DMS153 treated with DMSO at 0.1 percent for 48 hours (cell line): ENCODE data around the gene TMEM91.

Experiments used
- DNase-seq: peaks from one replicate; lab custom pipeline; 2025; ENCODE audit not compliant: unreplicated experiment; lab: John Stamatoyannopoulos, UW

TMEM91 gene

DNA sequence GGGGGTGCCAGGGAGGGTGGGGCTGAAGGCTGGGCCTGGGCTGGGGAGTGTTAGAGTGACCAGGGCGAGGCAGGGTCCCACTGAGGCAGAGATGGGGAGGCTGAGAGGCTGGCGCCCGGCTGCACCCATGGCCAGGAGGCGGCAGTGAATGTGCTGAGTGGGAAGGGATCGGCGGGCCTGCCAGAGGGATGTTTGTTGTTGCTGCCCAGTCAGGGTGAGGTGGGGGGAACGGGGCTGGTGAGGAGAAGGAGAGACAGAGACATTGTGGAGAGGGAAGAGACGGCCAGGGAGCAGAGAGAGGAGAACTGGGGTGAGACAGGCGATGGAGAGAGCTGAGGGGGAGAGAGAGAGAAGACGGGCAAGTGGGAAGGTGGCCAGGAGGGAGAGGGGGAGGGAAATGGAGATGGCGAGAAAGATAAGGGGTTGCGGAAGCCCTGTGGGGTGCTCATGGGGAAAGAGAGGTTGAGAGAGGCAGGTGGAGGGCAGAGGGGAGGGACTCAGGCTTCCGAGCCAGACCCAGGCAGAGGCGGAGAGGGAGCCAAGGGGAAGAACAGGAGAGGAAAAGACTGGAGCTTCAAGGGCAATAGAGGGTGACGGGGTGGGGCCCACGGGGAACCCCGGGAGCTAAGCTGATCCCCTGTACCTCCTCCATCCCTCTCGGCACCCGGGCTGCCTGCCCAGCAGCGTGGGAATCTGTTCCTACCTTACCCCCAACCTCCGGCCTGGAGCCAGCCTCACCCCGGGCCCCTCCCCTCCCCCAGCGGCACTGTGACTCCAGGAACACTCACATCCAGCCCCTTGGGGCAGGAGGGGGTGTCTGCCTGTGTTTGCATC, 51.5 kb downstream of the TMEM91 start:
- DNase-seq, result peak; percentile 38

DNA sequence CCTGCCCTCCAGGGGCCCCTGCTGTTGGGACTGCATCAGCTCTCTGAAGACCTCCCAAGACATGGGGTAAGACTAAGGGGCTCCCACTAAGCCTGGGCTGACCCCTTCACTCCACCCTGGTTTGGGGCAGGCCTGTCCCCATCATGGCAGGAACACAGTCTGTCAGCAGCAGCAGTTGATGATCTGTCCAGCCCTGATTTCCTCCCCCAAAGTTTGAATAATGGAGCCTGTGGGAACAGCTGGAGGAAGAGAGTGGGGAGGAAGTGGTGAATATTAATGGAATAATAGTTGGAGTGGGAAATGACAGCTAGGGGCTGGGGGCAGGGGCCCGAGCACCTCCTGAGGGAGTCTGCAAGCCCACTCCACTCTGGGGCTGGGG, 52.1 kb downstream of the TMEM91 start:
- no peak for DNase-seq

DNA sequence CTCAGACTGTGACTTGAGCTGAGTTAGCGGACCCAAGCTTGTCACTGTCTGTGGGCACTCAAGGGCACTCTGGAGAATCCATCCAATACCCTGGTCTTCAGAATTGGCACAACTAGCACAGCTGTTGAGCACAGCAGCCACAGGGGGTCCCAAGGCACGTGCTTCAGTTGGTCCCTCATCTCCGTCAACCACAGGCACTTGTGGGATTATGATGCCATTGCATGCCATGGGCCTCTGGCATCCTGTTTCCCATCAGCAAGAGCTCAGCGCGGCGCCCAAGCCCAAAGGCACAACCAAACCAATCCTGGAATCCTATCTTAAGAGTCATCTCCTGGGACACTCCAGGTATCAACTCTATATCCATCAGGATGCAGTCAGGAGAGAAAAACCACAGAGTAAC, 54.6 kb downstream of the TMEM91 start:
- DNase-seq, result no peak

DNA sequence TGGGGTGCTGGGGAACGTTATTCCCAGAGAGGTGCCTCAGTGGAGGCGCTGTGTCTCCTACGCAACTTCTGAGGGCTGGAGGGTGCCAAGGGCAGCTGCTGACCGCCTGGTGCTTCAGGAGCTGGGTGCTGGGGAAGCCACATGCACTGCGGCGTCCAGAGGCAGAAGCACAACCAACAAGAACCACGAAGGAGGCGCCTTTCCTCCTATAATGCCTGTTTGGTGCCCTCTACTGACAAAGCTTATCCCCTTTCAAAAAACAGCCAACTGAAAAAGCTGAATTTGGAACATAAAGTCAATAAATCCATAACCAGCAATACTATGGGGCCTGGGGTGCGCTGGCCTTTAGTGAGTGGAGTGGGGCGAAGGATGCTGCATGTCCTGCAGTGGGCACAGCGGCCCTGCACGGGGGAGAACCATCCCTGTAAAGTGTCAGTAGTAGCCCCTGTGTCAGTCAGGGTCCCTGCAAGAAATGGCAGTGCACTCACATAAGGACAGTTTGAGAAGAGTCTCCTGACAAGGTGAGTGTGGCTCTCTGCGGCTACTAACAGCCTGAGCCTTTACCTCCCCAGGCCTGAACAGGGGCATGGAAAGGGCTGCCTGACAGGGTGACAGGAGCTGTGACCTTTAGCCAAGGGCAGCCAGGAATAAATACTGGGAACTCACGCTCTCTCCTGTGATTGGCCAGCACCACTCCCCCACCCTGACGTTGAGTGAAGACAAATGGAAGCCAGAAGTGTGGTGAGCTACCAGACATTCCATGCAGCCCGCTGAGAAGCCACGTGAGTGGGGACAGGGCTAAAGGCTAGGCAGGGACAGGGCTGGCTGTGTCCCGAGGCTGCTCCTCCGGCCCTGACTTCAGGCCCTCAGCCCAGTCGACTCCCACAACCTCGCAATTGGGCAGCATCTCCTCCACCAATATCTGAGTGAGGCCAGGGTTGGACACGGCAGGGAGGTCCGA, 55.4 kb downstream of the TMEM91 start:
- DNase-seq, result no peak

DNA sequence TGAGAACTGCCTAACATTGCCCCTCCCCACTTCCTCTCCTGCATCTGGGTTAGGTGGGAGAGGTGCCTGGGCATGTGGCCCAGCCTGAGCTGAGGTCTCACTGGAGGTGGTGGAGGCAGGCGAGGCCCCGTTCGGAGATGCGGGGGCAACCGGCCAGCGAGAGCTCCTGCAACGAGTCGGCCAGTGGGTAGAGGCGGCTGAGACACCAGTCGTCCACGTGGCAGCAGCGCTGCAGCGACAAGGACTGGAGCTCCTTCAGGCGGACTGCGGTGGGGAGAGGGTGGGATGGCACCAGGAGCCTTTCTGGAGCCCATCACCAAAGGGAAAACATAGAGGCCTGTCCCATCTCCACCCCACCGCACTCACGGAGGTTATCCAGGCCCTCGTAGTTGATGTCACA, 56.8 kb downstream of the TMEM91 start:
- no peak for DNase-seq
